HCT116 (cell line): Measurements from ENCODE around the gene ACTR8. TPM values are rescaled to one million over a fixed set of nuclear protein-coding genes. Genes with fewer than 3 reads are reported as not detected.
A peak's percentile ranks its signal among the peaks of the same experiment; 100 is the strongest.

Experiments
- ATAC-seq: fragments of 200-7000 bp; cut with Tn5 transposase; 2 replicates; pipeline ENCODE4 v1.9.1; 2020; ENCODE audit warnings: mild to moderate bottlenecking, moderate library complexity
- BruUV-seq: library from RNA; stranded (reverse); fragments of 400-500 nt; replicated peaks from 2 replicates; lab custom pipeline; 2021; lab: Mats Ljungman, UMichigan
- CTCF ChIA-PET: fragments of 300-600 bp; sonication (Branson Sonifier 250); formaldehyde crosslinking; loops from one replicate; lab custom pipeline; 2021; ENCODE audit warnings: antibody characterized with exemption; lab: Charles Lee
- POLR2A ChIA-PET: fragments of 300-600, 350-600 bp; sonication (Branson Sonifier 250); formaldehyde crosslinking; loops from one replicate; lab custom pipeline; 2021; ENCODE audit warnings: antibody characterized with exemption; lab: Charles Lee
- RAD21 ChIA-PET, 2 experiments: fragments of 300-600 bp; sonication (Branson Sonifier 250); formaldehyde crosslinking; loops; one replicate each; lab custom pipeline; 2023; ENCODE audit warnings: low total read pairs in 2 of 2; ENCODE audit not compliant: uncharacterized antibody in 2 of 2, unreplicated experiment in 2 of 2, low non-redundant PET in 1 of 2; lab: Charles Lee
- DNase-seq: peaks from one replicate; pipeline ENCODE4 v3.0.0-alpha.2; 2010; ENCODE audit warnings: low read depth, low spot score
- H2AFZ ChIP-seq: fragments of 200-600 bp; shearing (Covaris generic), sonication (generic); 2 replicates; pipeline ENCODE4 v1.6.1; 2017; ENCODE audit warnings: low read depth, mixed run types, mixed read lengths, antibody characterized with exemption, low read length; ENCODE audit not compliant: poor library complexity, severe bottlenecking
- H3K27ac ChIP-seq: 2 replicates; pipeline ENCODE4 v1.5.1; 2012; ENCODE audit warnings: low read depth, low read length
- H3K27me3 ChIP-seq: fragments of 200-600 bp; sonication (generic); 2 replicates; pipeline ENCODE4 v1.6.1; 2016; ENCODE audit warnings: mixed run types, low read length, mixed read lengths; ENCODE audit not compliant: insufficient read depth
- H3K36me3 ChIP-seq, 2 experiments: fragments of 200-500 bp in 1 of 2; fragments of 200-600 bp in 1 of 2; sonication (Bioruptor generic) in 1 of 2; sonication (generic) in 1 of 2; 2 replicates each; pipeline versions ENCODE4 v1.5.1 to v1.6.1; 2014 to 2016; ENCODE audit warnings: low read length in 2 of 2, inconsistent platforms in 1 of 2, mixed read lengths in 1 of 2, mixed run types in 1 of 2; ENCODE audit not compliant: insufficient read depth in 2 of 2, control insufficient read depth in 1 of 2
- H3K4me1 ChIP-seq, 2 experiments: fragments of 200-600 bp in 1 of 2; sonication (generic) in 1 of 2; 2 replicates each; pipeline versions ENCODE4 v1.5.1 to v1.6.1; 2012 to 2017; ENCODE audit warnings: low read length in 2 of 2, inconsistent platforms in 1 of 2, mild to moderate bottlenecking in 1 of 2, mixed read lengths in 1 of 2, mixed run types in 1 of 2, moderate library complexity in 1 of 2; ENCODE audit not compliant: insufficient read depth in 2 of 2, control insufficient read depth in 1 of 2
- H3K4me2 ChIP-seq: fragments of 200-600 bp; sonication (generic); 2 replicates; pipeline ENCODE4 v1.6.1; 2017; ENCODE audit warnings: mixed run types, low read length, mixed read lengths
- H3K4me3 ChIP-seq, 2 experiments: fragments of 200-600 bp in 1 of 2; sonication (generic) in 1 of 2; replicated peaks in 1 of 2; 2 replicates each; pipeline ENCODE4 v1.5.1; 2011 to 2016; ENCODE audit warnings: low read length in 2 of 2, control low read depth in 1 of 2, low read depth in 1 of 2, mild to moderate bottlenecking in 1 of 2, mixed read lengths in 1 of 2, mixed run types in 1 of 2
- H3K79me2 ChIP-seq: fragments of 200-600 bp; sonication (generic); 2 replicates; pipeline ENCODE4 v1.6.1; 2017; ENCODE audit warnings: mild to moderate bottlenecking, mixed run types, low read length, moderate library complexity, mixed read lengths; ENCODE audit not compliant: insufficient read depth
- H3K9ac ChIP-seq: fragments of 200-600 bp; sonication (generic); 2 replicates; pipeline ENCODE4 v1.6.1; 2016; ENCODE audit warnings: low read length, mixed read lengths
- H3K9me2 ChIP-seq: fragments of 200-600 bp; sonication (generic), shearing (Covaris generic); 2 replicates; pipeline ENCODE4 v1.6.1; 2017; ENCODE audit warnings: mixed run types, mild to moderate bottlenecking, moderate library complexity; ENCODE audit not compliant: insufficient read depth
- H3K9me3 ChIP-seq, 2 experiments: fragments of 200-500 bp in 1 of 2; fragments of 200-600 bp in 1 of 2; sonication (Bioruptor generic) in 1 of 2; sonication (generic) in 1 of 2; 2 replicates each; pipeline ENCODE4 v1.6.1; 2014 to 2017; ENCODE audit warnings: low read length in 2 of 2, mixed read lengths in 2 of 2, inconsistent platforms in 1 of 2, low read depth in 1 of 2, mild to moderate bottlenecking in 1 of 2, mixed run types in 1 of 2, moderate library complexity in 1 of 2; ENCODE audit not compliant: control insufficient read depth in 1 of 2, insufficient read depth in 1 of 2
- H4K20me1 ChIP-seq: fragments of 200-600 bp; sonication (generic), shearing (Covaris generic); 2 replicates; pipeline ENCODE4 v1.6.1; 2017; ENCODE audit warnings: mixed run types, mild to moderate bottlenecking, moderate library complexity; ENCODE audit not compliant: insufficient read depth
- CEBPB ChIP-seq: IDR thresholded peaks from 2 replicates; pipeline ENCODE4 v1.6.1; 2012; ENCODE audit warnings: low read depth
- CTCF ChIP-seq, 3 experiments: fragments of 200-600 bp in 1 of 3; sonication (generic) in 1 of 3; IDR thresholded peaks in 2 of 3; conservative IDR thresholded peaks in 1 of 3; 2 replicates each; pipeline ENCODE4 v1.5.1; 2012 to 2017; ENCODE audit warnings: low read depth in 2 of 3, low read length in 2 of 3, antibody characterized with exemption in 1 of 3, borderline replicate concordance in 1 of 3, control low read depth in 1 of 3, mild to moderate bottlenecking in 1 of 3, mixed read lengths in 1 of 3, mixed run types in 1 of 3, moderate library complexity in 1 of 3; ENCODE audit not compliant: insufficient read depth in 1 of 3
- EZH2 ChIP-seq: fragments of 200-600 bp; sonication (generic); IDR thresholded peaks from 2 replicates; pipeline ENCODE4 v1.6.1; 2017; ENCODE audit warnings: antibody characterized with exemption, mixed run types
- JUND ChIP-seq: IDR thresholded peaks from 2 replicates; pipeline ENCODE4 v1.6.1; 2012
- MAX ChIP-seq: IDR thresholded peaks from 2 replicates; pipeline ENCODE4 v1.6.1; 2012
- POLR2AphosphoS5 ChIP-seq: IDR thresholded peaks from 2 replicates; pipeline ENCODE4 v1.6.1; 2011; ENCODE audit warnings: mild to moderate bottlenecking, low read depth, low read length, moderate library complexity
- RAD21 ChIP-seq: IDR thresholded peaks from 2 replicates; pipeline ENCODE4 v1.6.1; 2012; ENCODE audit warnings: low read depth, mild to moderate bottlenecking
- SP1 ChIP-seq: IDR thresholded peaks from 2 replicates; pipeline ENCODE4 v1.6.1; 2012; ENCODE audit warnings: low read depth
- TCF7L2 ChIP-seq: IDR thresholded peaks from 2 replicates; pipeline ENCODE4 v1.7.0; 2011; ENCODE audit warnings: borderline replicate concordance, inconsistent platforms; ENCODE audit not compliant: insufficient read depth, insufficient read length; ENCODE audit errors: extremely low read depth
- YY1 ChIP-seq: IDR thresholded peaks from 2 replicates; pipeline ENCODE4 v1.6.1; 2011; ENCODE audit warnings: low read length, low read depth, moderate library complexity, mild to moderate bottlenecking; ENCODE audit not compliant: insufficient replicate concordance; ENCODE audit errors: extremely low read depth
- ZBTB33 ChIP-seq: IDR thresholded peaks from 2 replicates; pipeline ENCODE4 v1.6.1; 2011; ENCODE audit warnings: mild to moderate bottlenecking, low read length, moderate library complexity; ENCODE audit not compliant: insufficient replicate concordance; ENCODE audit errors: extremely low read depth
- intact Hi-C: fragments of 100-400 bp; cut with micrococcal nuclease; formaldehyde crosslinking; loops from 2 replicates; pipeline ENCODE4 v1.10.0; 2022
- total RNA-seq: library from RNA; stranded (reverse); gene quantifications from one replicate; pipeline ENCODE4 v1.2.1, GENCODE V29; 2021; ENCODE audit not compliant: unreplicated experiment

ACTR8 gene
- total RNA-seq, 1 experiment from 2014 or later: 25.5 TPM

- H3K4me1 ChIP-seq: no peaks in the 10 kb centered on the region
- DNase-seq (no peak), ATAC-seq (peak; percentile 60; the same call in 1 of the 2 replicates)
- H4K20me1 ChIP-seq: no peaks in the 10 kb centered on the region
- TF ChIP-seq SP1 (no peak), ZBTB33 (no peak)
- no peak overlapping the region for H3K27ac ChIP-seq
- no peak overlapping the region for H2AFZ ChIP-seq
- no peak overlapping the region for H3K9ac ChIP-seq
- no peaks in the 10 kb centered on the region for H3K27me3 ChIP-seq
- intact Hi-C loops: no loop called here
- no peak overlapping the region for H3K4me2 ChIP-seq
- ChIA-PET POLR2A (no interaction called here), CTCF (no interaction called here), RAD21 (no interaction called here)
- no peaks in the 10 kb centered on the region for H3K79me2 ChIP-seq
- H3K9me3 ChIP-seq: no peaks in the 10 kb centered on the region
- no peaks in the 10 kb centered on the region for H3K9me2 ChIP-seq
- no TSS peak for BruUV-seq
- H3K4me3 ChIP-seq: no peak overlapping the region
- no peaks in the 10 kb centered on the region; a peak in 1 of 4 replicates for H3K36me3 ChIP-seq
Measured at GRCh38 chr3:53823026-53823955, 58.7 kb downstream of the ACTR8 start.

- ATAC-seq: no peak
- ChIA-PET POLR2A (no interaction called here), RAD21 (no interaction called here), CTCF (no interaction called here)
- no peak overlapping the region for H2AFZ ChIP-seq
- no peak for DNase-seq
- no TSS peak for BruUV-seq
- H3K4me2 ChIP-seq: no peak overlapping the region
- H3K27me3 ChIP-seq: no peaks in the 10 kb centered on the region
- H3K4me3 ChIP-seq: no peak overlapping the region
- H3K9me2 ChIP-seq: no peaks in the 10 kb centered on the region
- H3K9ac ChIP-seq: no peak overlapping the region
- no peaks in the 10 kb centered on the region for H4K20me1 ChIP-seq
- no peaks in the 10 kb centered on the region for H3K4me1 ChIP-seq
- no peaks in the 10 kb centered on the region for H3K9me3 ChIP-seq
- intact Hi-C loops: no loop called here
- no peaks in the 10 kb centered on the region for H3K79me2 ChIP-seq
- H3K36me3 ChIP-seq: no peaks in the 10 kb centered on the region; a peak in 1 of 4 replicates
- no peak overlapping the region for H3K27ac ChIP-seq
- TF ChIP-seq RAD21 (no peak), JUND (no peak), CEBPB (no peak), EZH2 (no peak), MAX (no peak), POLR2AphosphoS5 (no peak), CTCF (IDR thresholded peaks at IDR 0.05 in 2 of 3, conservative IDR thresholded peaks at IDR 0.05 in 1 of 3; ENCODE audit: borderline replicate concordance in 1 of 3, insufficient read depth in 1 of 3, low read depth in 2 of 3, low read length in 2 of 3) (no peak), TCF7L2 (no peak), YY1 (no peak)
Measured at GRCh38 chr3:53822331-53822741, 59.6 kb downstream of the ACTR8 start.
